Anterior cingulate cortex (tissue), 58 donors: ENCODE data around the gene TMEM179.

ENCODE experiments used
- DNase-seq, 58 donors: peaks; one replicate each; lab custom pipeline; 2025; lab: John Stamatoyannopoulos, UW

TMEM179 gene

GRCh38 chr14:104559028-104559803 lies 45.4 kb downstream of the TMEM179 start:
- no peak for DNase-seq

- DNase-seq = no peak
Observed at GRCh38 chr14:104558231-104559027, 46.1 kb downstream of the TMEM179 start.

- no peak for DNase-seq
Observed at GRCh38 chr14:104557766-104558165, 46.8 kb downstream of the TMEM179 start.

GRCh38 chr14:104557086-104557485 lies 47.5 kb downstream of the TMEM179 start:
- DNase-seq = no peak

GRCh38 chr14:104556256-104557021 lies 48.1 kb downstream of the TMEM179 start:
- no peak for DNase-seq

GRCh38 chr14:104555430-104556255 lies 48.9 kb downstream of the TMEM179 start:
- DNase-seq = no peak

- peak in 1 of 58 donors; percentile 23 for DNase-seq
Observed at GRCh38 chr14:104554608-104555429, 49.8 kb downstream of the TMEM179 start.

GRCh38 chr14:104554088-104554607 lies 50.4 kb downstream of the TMEM179 start:
- DNase-seq = no peak

GRCh38 chr14:104553166-104554087 lies 51.1 kb downstream of the TMEM179 start:
- no peak for DNase-seq

GRCh38 chr14:104552738-104553125 lies 51.8 kb downstream of the TMEM179 start:
- DNase-seq = no peak

- no peak for DNase-seq
Observed at GRCh38 chr14:104551851-104552737, 52.5 kb downstream of the TMEM179 start.

- DNase-seq = no peak
Observed at GRCh38 chr14:104550861-104551728, 53.5 kb downstream of the TMEM179 start.

GRCh38 chr14:104550340-104550860 lies 54.2 kb downstream of the TMEM179 start:
- no peak for DNase-seq

GRCh38 chr14:104549536-104550339 lies 54.8 kb downstream of the TMEM179 start:
- DNase-seq = no peak
